K562 (cell line): ENCODE results near the gene IL33. TPM values are rescaled to one million over a fixed set of nuclear protein-coding genes. Genes with fewer than 3 reads are reported as not detected.

Experiments
- ATAC-seq: fragments of 200-7000 bp; cut with Tn5 transposase; 3 replicates; pipeline ENCODE4 v1.9.1; 2020; ENCODE audit warnings: moderate library complexity
- BruUV-seq: library from RNA; stranded (reverse); fragments of 400-500 nt; replicated peaks from 2 replicates; lab custom pipeline; 2021; lab: Mats Ljungman, UMichigan
- CTCF ChIA-PET: fragments of 300-600 bp; formaldehyde crosslinking; extraction: SDS; loops from one replicate; lab custom pipeline; 2021; ENCODE audit warnings: low intra/inter-chr PET ratio; lab: Yijun Ruan, JAX
- POLR2A ChIA-PET: fragments of 300-600, 350-650 bp; sonication (Branson Sonifier 250); formaldehyde crosslinking; extraction: SDS; loops from one replicate; lab custom pipeline; 2021; ENCODE audit warnings: antibody characterized with exemption, inconsistent platforms; lab: Yijun Ruan, JAX
- DNase-seq, 4 experiments: peaks; one replicate each; pipeline versions ENCODE4 v3.0.0 to v3.0.0-alpha.2; 2011 to 2018; ENCODE audit warnings: low spot score in 3 of 4, mixed read lengths in 3 of 4; ENCODE audit errors: extremely low read depth in 1 of 4
- FAIRE-seq: peaks from 2 replicates; lab custom pipeline; 2011; peaks lifted over from hg19 to GRCh38; lab: Jason Lieb, UNC
- H2AFZ ChIP-seq: 2 replicates; pipeline ENCODE4 v1.6.0; 2011; ENCODE audit warnings: low read depth, low read length, control low read depth, inconsistent platforms
- H3K27ac ChIP-seq: fragments of 200-600 bp; 3 replicates; pipeline ENCODE4 v1.8.0; 2011; ENCODE audit warnings: low read depth, mild to moderate bottlenecking, control low read depth, inconsistent platforms, low read length, moderate library complexity, mixed read lengths; ENCODE audit errors: extremely low read depth
- H3K27me3 ChIP-seq, 2 experiments: fragments of 300-600 bp in 1 of 2; 2 replicates in 1 of 2; 3 replicates in 1 of 2; pipeline versions ENCODE4 v1.6.0 to v1.8.0; 2011; ENCODE audit warnings: inconsistent platforms in 2 of 2, low read length in 2 of 2, mild to moderate bottlenecking in 1 of 2, mixed read lengths in 1 of 2, moderate library complexity in 1 of 2; ENCODE audit not compliant: control insufficient read depth in 2 of 2, insufficient read depth in 2 of 2
- H3K36me3 ChIP-seq: fragments of 300-600 bp; 3 replicates; pipeline ENCODE4 v1.8.0; 2011; ENCODE audit warnings: mild to moderate bottlenecking, low read length, inconsistent platforms; ENCODE audit not compliant: control insufficient read depth, insufficient read depth
- H3K4me1 ChIP-seq, 2 experiments: fragments of 200-600 bp in 1 of 2; replicated peaks in 1 of 2; 2 replicates in 1 of 2; 3 replicates in 1 of 2; pipeline versions ENCODE4 v1.5.1 to v1.8.0; 2011; ENCODE audit warnings: inconsistent platforms in 2 of 2, low read length in 2 of 2, mild to moderate bottlenecking in 1 of 2, mixed read lengths in 1 of 2, moderate library complexity in 1 of 2; ENCODE audit not compliant: control insufficient read depth in 2 of 2, insufficient read depth in 2 of 2
- H3K4me2 ChIP-seq: 2 replicates; pipeline ENCODE4 v1.6.1; 2011; ENCODE audit warnings: low read length, control low read depth, inconsistent platforms, mixed read lengths; ENCODE audit not compliant: insufficient read depth
- H3K4me3 ChIP-seq: fragments of 200-600 bp; sonication (generic), shearing (Covaris generic); 2 replicates; pipeline ENCODE4 v1.5.1; 2016; ENCODE audit warnings: control low read depth, inconsistent platforms
- H3K79me2 ChIP-seq: fragments of 200-600 bp; 3 replicates; pipeline ENCODE4 v1.8.0; 2011; ENCODE audit warnings: low read length, inconsistent platforms; ENCODE audit not compliant: control insufficient read depth, insufficient read depth
- H3K9ac ChIP-seq, 2 experiments: 2 replicates each; pipeline versions ENCODE4 v1.6.0 to v1.6.1; 2011; ENCODE audit warnings: low read depth in 2 of 2, low read length in 2 of 2, control low read depth in 1 of 2, inconsistent platforms in 1 of 2, mild to moderate bottlenecking in 1 of 2, mixed read lengths in 1 of 2; ENCODE audit not compliant: insufficient read depth in 1 of 2
- H3K9me1 ChIP-seq: one replicate; pipeline ENCODE4 v1.6.0; 2011; ENCODE audit warnings: inconsistent platforms, mild to moderate bottlenecking, low read length, moderate library complexity; ENCODE audit not compliant: control insufficient read depth, insufficient read depth
- H3K9me3 ChIP-seq: replicated peaks from 2 replicates; pipeline ENCODE4 v1.5.1; 2011; ENCODE audit warnings: low read depth, low read length, inconsistent platforms; ENCODE audit not compliant: control insufficient read depth, insufficient read depth
- H4K20me1 ChIP-seq: replicated peaks from 2 replicates; pipeline ENCODE4 v1.6.1; 2011; ENCODE audit warnings: low read length, inconsistent platforms, mixed read lengths; ENCODE audit not compliant: control insufficient read depth, insufficient read depth
- CBX5 ChIP-seq: IDR thresholded peaks from 2 replicates; pipeline ENCODE4 v1.6.1; 2014; ENCODE audit warnings: low read depth, borderline replicate concordance
- CTCF ChIP-seq, 3 experiments: IDR thresholded peaks in 2 of 3; conservative IDR thresholded peaks in 1 of 3; 2 replicates each; pipeline ENCODE4 v1.5.1; 2011 to 2012; ENCODE audit warnings: low read length in 3 of 3, mild to moderate bottlenecking in 3 of 3, control low read depth in 2 of 3, improper control_type of control experiment in 1 of 3, inconsistent platforms in 1 of 3, low read depth in 1 of 3, mixed read lengths in 1 of 3, moderate library complexity in 1 of 3; ENCODE audit not compliant: insufficient read depth in 2 of 3
- CXXC5 ChIP-seq: fragments of 250-450 bp; sonication (Bioruptor Pico); IDR thresholded peaks from 2 replicates; pipeline ENCODE4 v1.8.0; 2022; ENCODE audit warnings: inconsistent platforms, mild to moderate bottlenecking, moderate library complexity
- DEAF1 ChIP-seq: fragments of 450-650 bp; formaldehyde crosslinking; IDR thresholded peaks from 2 replicates; pipeline ENCODE4 v1.4.0; 2020; ENCODE audit warnings: mild to moderate bottlenecking, moderate library complexity
- HSF4 ChIP-seq: fragments of 250-450 bp; sonication (Bioruptor Pico); IDR thresholded peaks from 2 replicates; pipeline ENCODE4 v2.1.2; 2022; ENCODE audit warnings: mild to moderate bottlenecking, moderate library complexity, borderline replicate concordance
- RAD21 ChIP-seq, 2 experiments: fragments of 250-450 bp in 1 of 2; fragments of 450-650 bp in 1 of 2; sonication (Bioruptor Pico) in 1 of 2; formaldehyde crosslinking in 1 of 2; IDR thresholded peaks in 1 of 2; conservative IDR thresholded peaks in 1 of 2; 2 replicates each; pipeline versions ENCODE4 v1.4.0 to v1.8.0; 2020 to 2022; ENCODE audit warnings: mild to moderate bottlenecking in 2 of 2, moderate library complexity in 1 of 2
- REST ChIP-seq, 2 experiments: fragments of 450-650 bp; formaldehyde crosslinking in 1 of 2; IDR thresholded peaks; 2 replicates each; pipeline versions ENCODE4 v1.4.0 to v1.6.1; 2014 to 2020; ENCODE audit warnings: mild to moderate bottlenecking in 2 of 2, borderline replicate concordance in 1 of 2, low read depth in 1 of 2
- WGBS: fragments of 100-300 bp; shearing (Covaris generic); methylation state at CpG from one replicate; pipeline ENCODE4 v1.1.6; 2016; ENCODE audit warnings: low coverage, mixed read lengths; ENCODE audit not compliant: insufficient coverage; ENCODE audit errors: missing lambda C conversion rate; 5-methylcytosine and 5-hydroxymethylcytosine counted together
- in situ Hi-C: fragments of 300-500 bp; cut with MboI; formaldehyde crosslinking; loops from 4 replicates; pipeline ENCODE4 v1.15.0; 2018; ENCODE audit warnings: inconsistent platforms, mixed read lengths
- intact Hi-C: fragments of 100-400 bp; cut with micrococcal nuclease; formaldehyde crosslinking; loops from 2 replicates; pipeline ENCODE4 v1.14.2; 2022
- polyA plus RNA-seq, 8 experiments: library from polyadenylated mRNA; depleted of rRNA in 4 of 8; stranded (reverse) in 5 of 8; unstranded in 3 of 8; fragments of >200 nt; fragmentation: Nextera tagmentation in 2 of 8; fragmentation: Illumina TruSeq in 1 of 8; extraction: Ambion mirVana in 2 of 8; extraction: Trizol in 1 of 8; gene quantifications; 2 replicates each; pipeline versions ENCODE4 v1.2.1 to v1.2.3, GENCODE V29; 2011 to 2014; ENCODE audit warnings: inconsistent platforms in 1 of 8, missing spikeins in 1 of 8
- total RNA-seq, 7 experiments: library from RNA; depleted of rRNA in 6 of 7; stranded (reverse); fragments of >200 nt in 6 of 7; fragmentation: Illumina TruSeq in 2 of 7; extraction: Trizol in 2 of 7; gene quantifications; 2 replicates each; pipeline versions ENCODE4 v1.2.1 to v1.2.3, GENCODE V29; 2011 to 2021; ENCODE audit warnings: low replicate concordance in 1 of 7

IL33 gene
- total and polyA plus RNA-seq, 9 of the 15 experiments (the other 6 are each of a cell fraction or from before 2014, with no cell fraction given): not detected

- Histone ChIP-seq H3K9me1 (no peaks in the 10 kb centered on the region), H3K9ac (no peak overlapping the region), H3K4me2 (no peak overlapping the region), H3K4me1 (no peaks in the 10 kb centered on the region), H3K4me3 (no peak overlapping the region), H3K79me2 (no peaks in the 10 kb centered on the region), H4K20me1 (no peaks in the 10 kb centered on the region), H3K9me3 (no peaks in the 10 kb centered on the region), H2AFZ (no peak overlapping the region), H3K27me3 (no peaks in the 10 kb centered on the region), H3K27ac (no peak overlapping the region), H3K36me3 (no peaks in the 10 kb centered on the region)
- DNase-seq: peak in 2 of 4 experiments; percentile 17 to 20
- in situ Hi-C loops (loop anchor here (25.0 kb wide), 2 partner anchors 244 to 419 kb away; partner anchors contain the start of gene MLANA), intact Hi-C loops (loop anchor here (1.0 to 10.0 kb wide), 3 partner anchors 111 to 419 kb away; no protein-coding TSS in a partner anchor)
- ChIA-PET CTCF (interaction anchor here (1.3 to 1.5 kb wide), 2 partner anchors 251 to 420 kb away, joined by 4 to 12 read pairs; no protein-coding TSS in a partner anchor), POLR2A (interaction anchor here (1.0 kb wide), 1 partner anchor 11 kb away, joined by 4 read pairs; no protein-coding TSS in a partner anchor)
- 0% methylated on average over 2 of the region's 2 CpGs for WGBS
- BruUV-seq: no TSS peak
- peak; percentile 62 to 82 for TF ChIP-seq RAD21 (CRISPR knock-in tag; conservative IDR thresholded peaks at IDR 0.05 in 1 of 2, IDR thresholded peaks at IDR 0.05 in 1 of 2)
- TF ChIP-seq CXXC5: no peak
- TF ChIP-seq CTCF (IDR thresholded peaks at IDR 0.05 in 2 of 3, conservative IDR thresholded peaks at IDR 0.05 in 1 of 3; ENCODE audit: insufficient read depth in 2 of 3, low read depth in 1 of 3, low read length in 3 of 3): peak in 2 of 3 experiments; percentile 14 to 54; a peak in 3 of 6 replicates
- no peak for TF ChIP-seq CBX5
- peak; percentile 69; the same call in 1 of the 2 replicates for TF ChIP-seq REST (IDR thresholded peaks at IDR 0.05; ENCODE audit: borderline replicate concordance)
- no peak for TF ChIP-seq REST (CRISPR knock-in tag; IDR thresholded peaks at IDR 0.05; ENCODE audit: low read depth)
- no peak for TF ChIP-seq HSF4 (CRISPR knock-in tag)
- 0 out of 2 replicates have a peak, but pooled peaks have one; percentile 7 for TF ChIP-seq DEAF1 (CRISPR knock-in tag)
- ATAC-seq: peak; percentile 58; the same call in 2 of the 3 replicates
- peak; percentile 63 for FAIRE-seq
Measured at GRCh38 chr9:6305954-6306563, 90.5 kb downstream of the IL33 start.
